ENCODE results near the gene UBE2L3.
A peak's percentile ranks its signal among the peaks of the same experiment; 100 is the strongest.

- TF ChIP-seq MYC (IDR thresholded peaks at IDR 0.05; ENCODE audit: insufficient read depth, insufficient read length, insufficient replicate concordance, low read length, severe bottlenecking) (no peak), EZH2 (IDR thresholded peaks at IDR 0.05; ENCODE audit: borderline replicate concordance, control insufficient read depth, low read depth, low read length) (no peak), ESRRA (IDR thresholded peaks at IDR 0.05; ENCODE audit: low read length) (no peak), POLR2A (IDR thresholded peaks at IDR 0.05; ENCODE audit: low read depth, low read length) (peak; percentile 70), ZNF217 (IDR thresholded peaks at IDR 0.05) (no peak), STAT3 (IDR thresholded peaks at IDR 0.05; ENCODE audit: low read depth, low read length) (no peak), CHD2 (IDR thresholded peaks at IDR 0.05; ENCODE audit: borderline replicate concordance, low read depth, low read length) (no peak), CHD1 (IDR thresholded peaks at IDR 0.05; ENCODE audit: low read depth, low read length) (no peak), NBN (IDR thresholded peaks at IDR 0.05) (no peak)
- TF ChIP-seq, protein P1, sequence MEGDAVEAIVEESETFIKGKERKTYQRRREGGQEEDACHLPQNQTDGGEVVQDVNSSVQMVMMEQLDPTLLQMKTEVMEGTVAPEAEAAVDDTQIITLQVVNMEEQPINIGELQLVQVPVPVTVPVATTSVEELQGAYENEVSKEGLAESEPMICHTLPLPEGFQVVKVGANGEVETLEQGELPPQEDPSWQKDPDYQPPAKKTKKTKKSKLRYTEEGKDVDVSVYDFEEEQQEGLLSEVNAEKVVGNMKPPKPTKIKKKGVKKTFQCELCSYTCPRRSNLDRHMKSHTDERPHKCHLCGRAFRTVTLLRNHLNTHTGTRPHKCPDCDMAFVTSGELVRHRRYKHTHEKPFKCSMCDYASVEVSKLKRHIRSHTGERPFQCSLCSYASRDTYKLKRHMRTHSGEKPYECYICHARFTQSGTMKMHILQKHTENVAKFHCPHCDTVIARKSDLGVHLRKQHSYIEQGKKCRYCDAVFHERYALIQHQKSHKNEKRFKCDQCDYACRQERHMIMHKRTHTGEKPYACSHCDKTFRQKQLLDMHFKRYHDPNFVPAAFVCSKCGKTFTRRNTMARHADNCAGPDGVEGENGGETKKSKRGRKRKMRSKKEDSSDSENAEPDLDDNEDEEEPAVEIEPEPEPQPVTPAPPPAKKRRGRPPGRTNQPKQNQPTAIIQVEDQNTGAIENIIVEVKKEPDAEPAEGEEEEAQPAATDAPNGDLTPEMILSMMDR (IDR thresholded peaks at IDR 0.05 in 2 of 3, conservative IDR thresholded peaks at IDR 0.05 in 1 of 3; ENCODE audit: control insufficient read depth in 2 of 3, extremely low read depth in 1 of 3, insufficient read depth in 1 of 3, low read depth in 3 of 3, low read length in 3 of 3), result no peak
- TF ChIP-seq, protein P2, sequence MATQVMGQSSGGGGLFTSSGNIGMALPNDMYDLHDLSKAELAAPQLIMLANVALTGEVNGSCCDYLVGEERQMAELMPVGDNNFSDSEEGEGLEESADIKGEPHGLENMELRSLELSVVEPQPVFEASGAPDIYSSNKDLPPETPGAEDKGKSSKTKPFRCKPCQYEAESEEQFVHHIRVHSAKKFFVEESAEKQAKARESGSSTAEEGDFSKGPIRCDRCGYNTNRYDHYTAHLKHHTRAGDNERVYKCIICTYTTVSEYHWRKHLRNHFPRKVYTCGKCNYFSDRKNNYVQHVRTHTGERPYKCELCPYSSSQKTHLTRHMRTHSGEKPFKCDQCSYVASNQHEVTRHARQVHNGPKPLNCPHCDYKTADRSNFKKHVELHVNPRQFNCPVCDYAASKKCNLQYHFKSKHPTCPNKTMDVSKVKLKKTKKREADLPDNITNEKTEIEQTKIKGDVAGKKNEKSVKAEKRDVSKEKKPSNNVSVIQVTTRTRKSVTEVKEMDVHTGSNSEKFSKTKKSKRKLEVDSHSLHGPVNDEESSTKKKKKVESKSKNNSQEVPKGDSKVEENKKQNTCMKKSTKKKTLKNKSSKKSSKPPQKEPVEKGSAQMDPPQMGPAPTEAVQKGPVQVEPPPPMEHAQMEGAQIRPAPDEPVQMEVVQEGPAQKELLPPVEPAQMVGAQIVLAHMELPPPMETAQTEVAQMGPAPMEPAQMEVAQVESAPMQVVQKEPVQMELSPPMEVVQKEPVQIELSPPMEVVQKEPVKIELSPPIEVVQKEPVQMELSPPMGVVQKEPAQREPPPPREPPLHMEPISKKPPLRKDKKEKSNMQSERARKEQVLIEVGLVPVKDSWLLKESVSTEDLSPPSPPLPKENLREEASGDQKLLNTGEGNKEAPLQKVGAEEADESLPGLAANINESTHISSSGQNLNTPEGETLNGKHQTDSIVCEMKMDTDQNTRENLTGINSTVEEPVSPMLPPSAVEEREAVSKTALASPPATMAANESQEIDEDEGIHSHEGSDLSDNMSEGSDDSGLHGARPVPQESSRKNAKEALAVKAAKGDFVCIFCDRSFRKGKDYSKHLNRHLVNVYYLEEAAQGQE (IDR thresholded peaks at IDR 0.05; ENCODE audit: low read depth, low read length), result no peak
- TF ChIP-seq, protein P3, sequence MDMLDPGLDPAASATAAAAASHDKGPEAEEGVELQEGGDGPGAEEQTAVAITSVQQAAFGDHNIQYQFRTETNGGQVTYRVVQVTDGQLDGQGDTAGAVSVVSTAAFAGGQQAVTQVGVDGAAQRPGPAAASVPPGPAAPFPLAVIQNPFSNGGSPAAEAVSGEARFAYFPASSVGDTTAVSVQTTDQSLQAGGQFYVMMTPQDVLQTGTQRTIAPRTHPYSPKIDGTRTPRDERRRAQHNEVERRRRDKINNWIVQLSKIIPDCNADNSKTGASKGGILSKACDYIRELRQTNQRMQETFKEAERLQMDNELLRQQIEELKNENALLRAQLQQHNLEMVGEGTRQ (IDR thresholded peaks at IDR 0.05; ENCODE audit: borderline replicate concordance, low read depth, low read length), result no peak
These were observed 59.4 kb downstream of the UBE2L3 start for GRCh38 chr22:21626735-21627469.
